ENCODE measurements around the gene LPP. TPM values are rescaled to one million over a fixed set of nuclear protein-coding genes. Genes with fewer than 3 reads are reported as not detected.

The LPP gene
- total RNA-seq, 1 experiment from 2014 or later: 148 TPM

GRCh38 chr3:188184649-188185048 is 30.7 kb downstream of the LPP start:
- H3K27ac ChIP-seq: no peak overlapping the region
- peak overlapping the region; percentile 49; the same call in 1 of the 2 replicates for H3K4me2 ChIP-seq
- DNase-seq: no peak
- H4K20me1 ChIP-seq (ENCODE audit: insufficient read depth): no peaks in the 10 kb centered on the region; the same call in 1 of the 2 replicates
- H3F3A ChIP-seq (ENCODE audit: insufficient read depth, low read depth): peaks cover 25% of the 10 kb centered on the region; the same call in 1 of the 2 replicates
- no peak overlapping the region for H3K4me3 ChIP-seq
- peaks cover 48% of the 10 kb centered on the region for H3K4me1 ChIP-seq (replicated peaks; ENCODE audit: insufficient read depth)
- ChIA-PET CTCF (no interaction called here), POLR2A (ENCODE audit: unreplicated experiment) (interaction anchor here (0.6 kb wide), 1 partner anchor 50 kb away, joined by 5 read pairs; no protein-coding TSS in a partner anchor)
- TF ChIP-seq CTCF (conservative IDR thresholded peaks at IDR 0.05) (no peak), EZH2 (IDR thresholded peaks at IDR 0.05; ENCODE audit: low read depth) (no peak)
- H2AFZ ChIP-seq: no peak overlapping the region
- H3K9me2 ChIP-seq (ENCODE audit: insufficient read depth): no peaks in the 10 kb centered on the region
- peaks cover 53% of the 10 kb centered on the region for H3K79me2 ChIP-seq (ENCODE audit: low read depth)
- peaks cover 15% of the 10 kb centered on the region; the same call in 1 of the 2 replicates for H3K36me3 ChIP-seq (ENCODE audit: low read depth)
- H3K27me3 ChIP-seq (ENCODE audit: insufficient read depth, low read depth): no peaks in the 10 kb centered on the region
- intact Hi-C loops (cut with micrococcal nuclease; ENCODE audit: unreplicated experiment): no loop called here
- no peaks in the 10 kb centered on the region for H3K9me3 ChIP-seq (ENCODE audit: insufficient read depth, low read depth)
- BruUV-seq (replicated peaks): no TSS peak

- Histone ChIP-seq H3K4me1 (replicated peaks; ENCODE audit: insufficient read depth) (peaks cover 48% of the 10 kb centered on the region), H3F3A (ENCODE audit: insufficient read depth, low read depth) (peaks cover 25% of the 10 kb centered on the region; the same call in 1 of the 2 replicates), H2AFZ (no peak overlapping the region), H3K27ac (peak overlapping the region; percentile 55), H3K4me3 (no peak overlapping the region), H3K4me2 (peak overlapping the region; percentile 49), H4K20me1 (ENCODE audit: insufficient read depth) (no peaks in the 10 kb centered on the region; the same call in 1 of the 2 replicates), H3K9me3 (ENCODE audit: insufficient read depth, low read depth) (no peaks in the 10 kb centered on the region), H3K36me3 (ENCODE audit: low read depth) (peaks cover 17% of the 10 kb centered on the region; the same call in 1 of the 2 replicates), H3K79me2 (ENCODE audit: low read depth) (peaks cover 52% of the 10 kb centered on the region), H3K9me2 (ENCODE audit: insufficient read depth) (no peaks in the 10 kb centered on the region), H3K27me3 (ENCODE audit: insufficient read depth, low read depth) (no peaks in the 10 kb centered on the region)
- BruUV-seq (replicated peaks): no TSS peak
- DNase-seq: peak; percentile 37 to 92
- TF ChIP-seq EZH2 (IDR thresholded peaks at IDR 0.05; ENCODE audit: low read depth) (no peak), CTCF (conservative IDR thresholded peaks at IDR 0.05) (no peak)
- POLR2A ChIA-PET (ENCODE audit: unreplicated experiment): interaction anchor here (0.6 to 0.8 kb wide), 2 partner anchors 11 to 208 kb away, joined by 3 to 7 read pairs; no protein-coding TSS in a partner anchor
- CTCF ChIA-PET: no interaction called here
- intact Hi-C loops (cut with micrococcal nuclease; ENCODE audit: unreplicated experiment): no loop called here
Measured at GRCh38 chr3:188185717-188186251, 31.8 kb downstream of the LPP start.

GRCh38 chr3:188187053-188187452 is 33.1 kb downstream of the LPP start:
- intact Hi-C loops (cut with micrococcal nuclease; ENCODE audit: unreplicated experiment): no loop called here
- no peak overlapping the region for H3K4me3 ChIP-seq
- ChIA-PET CTCF (no interaction called here), POLR2A (ENCODE audit: unreplicated experiment) (no interaction called here)
- H3K4me1 ChIP-seq (replicated peaks; ENCODE audit: insufficient read depth): peaks cover 48% of the 10 kb centered on the region
- peaks cover 48% of the 10 kb centered on the region for H3K79me2 ChIP-seq (ENCODE audit: low read depth)
- H3K9me2 ChIP-seq (ENCODE audit: insufficient read depth): no peaks in the 10 kb centered on the region
- no peaks in the 10 kb centered on the region for H3K27me3 ChIP-seq (ENCODE audit: insufficient read depth, low read depth)
- peaks cover 20% of the 10 kb centered on the region; the same call in 1 of the 2 replicates for H3K36me3 ChIP-seq (ENCODE audit: low read depth)
- no peak overlapping the region for H2AFZ ChIP-seq
- TF ChIP-seq EZH2 (IDR thresholded peaks at IDR 0.05; ENCODE audit: low read depth) (no peak), CTCF (conservative IDR thresholded peaks at IDR 0.05) (no peak)
- peak overlapping the region; percentile 55 for H3K27ac ChIP-seq
- DNase-seq: peak in 1 of 2 experiments; percentile 88
- no peaks in the 10 kb centered on the region; the same call in 1 of the 2 replicates for H4K20me1 ChIP-seq (ENCODE audit: insufficient read depth)
- H3K4me2 ChIP-seq: peak overlapping the region; percentile 49
- BruUV-seq (replicated peaks): no TSS peak
- H3F3A ChIP-seq (ENCODE audit: insufficient read depth, low read depth): peaks cover 25% of the 10 kb centered on the region; the same call in 1 of the 2 replicates
- H3K9me3 ChIP-seq (ENCODE audit: insufficient read depth, low read depth): no peaks in the 10 kb centered on the region

Measured in PC-9 (cell line).